Liver (tissue), 9 donors: ENCODE measurements around the gene UBE2M. TPM values are rescaled to one million over a fixed set of nuclear protein-coding genes. Genes with fewer than 3 reads are reported as not detected.

Source experiments
- DNase-seq: peaks from one replicate; pipeline ENCODE4 v3.0.0-alpha.2; 2017; ENCODE audit warnings: low spot score
- H3K27ac ChIP-seq, 2 donors: one replicate each; pipeline ENCODE4 v1.7.0; 2013; ENCODE audit warnings: inconsistent platforms in 2 of 2, low read length in 2 of 2, control low read depth in 1 of 2, low read depth in 1 of 2, mild to moderate bottlenecking in 1 of 2
- H3K27me3 ChIP-seq, 4 donors: one replicate each; pipeline versions ENCODE4 v1.6.1 to v1.7.0; 2013; ENCODE audit warnings: low read length in 3 of 4, inconsistent platforms in 1 of 4, mild to moderate bottlenecking in 1 of 4, moderate library complexity in 1 of 4; ENCODE audit not compliant: control insufficient read depth in 4 of 4, insufficient read depth in 4 of 4
- H3K36me3 ChIP-seq, 4 donors: one replicate each; pipeline versions ENCODE4 v1.6.1 to v1.7.0; 2013; ENCODE audit warnings: low read length in 3 of 4, mild to moderate bottlenecking in 3 of 4, low read depth in 1 of 4, moderate library complexity in 1 of 4; ENCODE audit not compliant: control insufficient read depth in 4 of 4, insufficient read depth in 3 of 4
- H3K4me1 ChIP-seq, 4 donors: one replicate each; pipeline versions ENCODE4 v1.6.1 to v1.7.0; 2013; ENCODE audit warnings: low read length in 3 of 4, mild to moderate bottlenecking in 3 of 4, moderate library complexity in 1 of 4; ENCODE audit not compliant: control insufficient read depth in 4 of 4, insufficient read depth in 4 of 4
- H3K4me3 ChIP-seq, 3 donors: one replicate each; pipeline versions ENCODE4 v1.6.1 to v1.7.0; 2013; ENCODE audit warnings: low read length in 3 of 3, control low read depth in 1 of 3, low read depth in 1 of 3, mild to moderate bottlenecking in 1 of 3
- H3K9ac ChIP-seq, 2 donors: one replicate each; pipeline ENCODE4 v1.7.0; 2013; ENCODE audit warnings: low read length in 2 of 2, mild to moderate bottlenecking in 2 of 2, moderate library complexity in 2 of 2, control low read depth in 1 of 2, low read depth in 1 of 2
- H3K9me3 ChIP-seq, 4 donors: one replicate each; pipeline versions ENCODE4 v1.6.1 to v1.7.0; 2013; ENCODE audit warnings: low read length in 3 of 4; ENCODE audit not compliant: control insufficient read depth in 4 of 4
- ATF3 ChIP-seq: IDR thresholded peaks from 2 replicates; pipeline ENCODE4 v1.6.1; 2016; ENCODE audit warnings: antibody characterized with exemption
- CTCF ChIP-seq: fragments of 150-350 bp; IDR thresholded peaks from 2 replicates; pipeline ENCODE4 v1.5.1; 2017; ENCODE audit warnings: improper control_type of control experiment, low read depth, low read length; ENCODE audit not compliant: missing input control
- EGR1 ChIP-seq, 2 donors: IDR thresholded peaks; 2 replicates each; pipeline ENCODE4 v1.6.1; 2016 to 2018; ENCODE audit warnings: antibody characterized with exemption in 2 of 2, low read depth in 2 of 2
- FOXA1 ChIP-seq: IDR thresholded peaks from 2 replicates; pipeline ENCODE4 v1.6.1; 2016; ENCODE audit warnings: antibody characterized with exemption
- FOXA2 ChIP-seq: IDR thresholded peaks from 2 replicates; pipeline ENCODE4 v1.6.1; 2016; ENCODE audit warnings: antibody characterized with exemption
- GABPA ChIP-seq, 2 donors: IDR thresholded peaks in 1 of 2; conservative IDR thresholded peaks in 1 of 2; 2 replicates each; pipeline ENCODE4 v1.6.1; 2016; ENCODE audit warnings: antibody characterized with exemption in 2 of 2, mild to moderate bottlenecking in 1 of 2, moderate library complexity in 1 of 2
- MAX ChIP-seq: IDR thresholded peaks from 2 replicates; pipeline ENCODE4 v1.6.1; 2016; ENCODE audit warnings: antibody characterized with exemption
- RAD21 ChIP-seq, 2 donors: IDR thresholded peaks; 2 replicates each; pipeline ENCODE4 v1.6.1; 2016; ENCODE audit warnings: antibody characterized with exemption in 2 of 2, mild to moderate bottlenecking in 2 of 2
- SP1 ChIP-seq: IDR thresholded peaks from 2 replicates; pipeline ENCODE4 v1.6.1; 2018; ENCODE audit warnings: antibody characterized with exemption, mild to moderate bottlenecking
- TAF1 ChIP-seq: conservative IDR thresholded peaks from 2 replicates; pipeline ENCODE4 v1.6.1; 2016; ENCODE audit warnings: antibody characterized with exemption, mild to moderate bottlenecking
- YY1 ChIP-seq: IDR thresholded peaks from 2 replicates; pipeline ENCODE4 v1.6.1; 2016; ENCODE audit warnings: antibody characterized with exemption, mild to moderate bottlenecking
- ZBTB33 ChIP-seq: IDR thresholded peaks from 2 replicates; pipeline ENCODE4 v1.6.1; 2016; ENCODE audit warnings: antibody characterized with exemption
- WGBS: extraction: QIAGEN DNeasy Blood & Tissue Kit; methylation state at CpG from one replicate; pipeline ENCODE4 v1.1.7; 2013; 5-methylcytosine and 5-hydroxymethylcytosine counted together
- polyA plus RNA-seq, 2 donors: library from polyadenylated mRNA; stranded (reverse) in 1 of 2; unstranded in 1 of 2; fragments of 200-250 nt in 1 of 2; fragments of >200 nt in 1 of 2; fragmentation: Nextera tagmentation in 1 of 2; extraction: Ambion mirVana in 1 of 2; gene quantifications; one replicate each; pipeline versions ENCODE4 v1.2.1 to v1.2.3, GENCODE V29; 2013 to 2015
- total RNA-seq, 2 donors: library from RNA; depleted of rRNA; stranded (reverse); fragments of >200 nt; gene quantifications; one replicate each; pipeline ENCODE4 v1.2.3, GENCODE V29; 2014
- TF ChIP-seq, protein P1 (sequence below): IDR thresholded peaks from 2 replicates; pipeline ENCODE4 v1.6.1; 2016; ENCODE audit warnings: antibody characterized with exemption, mild to moderate bottlenecking
- donor health status: healthy.
- donor health status: healthy.
- donor health status: healthy.
- donor health status: healthy.
- donor health status: healthy.

UBE2M gene
- total and polyA plus RNA-seq, 4 donors, result 7.6 to 30.7 (median 17.7) TPM

GRCh38 chr19:58569943-58570670, 11.7 kb upstream of the UBE2M start:
- H3K27me3 ChIP-seq, result no peaks in the 10 kb centered on the region
- WGBS, result 94% methylated on average over 8 of the region's 8 CpGs
- H3K36me3 ChIP-seq, result peaks cover 2 to 18% (median 7%) of the 10 kb centered on the region in 4 donors
- peaks cover 4 to 17% (median 13%) of the 10 kb centered on the region in 4 donors for H3K4me1 ChIP-seq
- H3K4me3 ChIP-seq, result no peak overlapping the region
- H3K9ac ChIP-seq, result no peak overlapping the region
- no peak overlapping the region for H3K27ac ChIP-seq
- no peak for DNase-seq
- no peak for TF ChIP-seq FOXA1
- no peak for TF ChIP-seq EGR1 (IDR thresholded peaks at IDR 0.05; ENCODE audit: low read depth in 2 of 2)
- TF ChIP-seq, protein P1, sequence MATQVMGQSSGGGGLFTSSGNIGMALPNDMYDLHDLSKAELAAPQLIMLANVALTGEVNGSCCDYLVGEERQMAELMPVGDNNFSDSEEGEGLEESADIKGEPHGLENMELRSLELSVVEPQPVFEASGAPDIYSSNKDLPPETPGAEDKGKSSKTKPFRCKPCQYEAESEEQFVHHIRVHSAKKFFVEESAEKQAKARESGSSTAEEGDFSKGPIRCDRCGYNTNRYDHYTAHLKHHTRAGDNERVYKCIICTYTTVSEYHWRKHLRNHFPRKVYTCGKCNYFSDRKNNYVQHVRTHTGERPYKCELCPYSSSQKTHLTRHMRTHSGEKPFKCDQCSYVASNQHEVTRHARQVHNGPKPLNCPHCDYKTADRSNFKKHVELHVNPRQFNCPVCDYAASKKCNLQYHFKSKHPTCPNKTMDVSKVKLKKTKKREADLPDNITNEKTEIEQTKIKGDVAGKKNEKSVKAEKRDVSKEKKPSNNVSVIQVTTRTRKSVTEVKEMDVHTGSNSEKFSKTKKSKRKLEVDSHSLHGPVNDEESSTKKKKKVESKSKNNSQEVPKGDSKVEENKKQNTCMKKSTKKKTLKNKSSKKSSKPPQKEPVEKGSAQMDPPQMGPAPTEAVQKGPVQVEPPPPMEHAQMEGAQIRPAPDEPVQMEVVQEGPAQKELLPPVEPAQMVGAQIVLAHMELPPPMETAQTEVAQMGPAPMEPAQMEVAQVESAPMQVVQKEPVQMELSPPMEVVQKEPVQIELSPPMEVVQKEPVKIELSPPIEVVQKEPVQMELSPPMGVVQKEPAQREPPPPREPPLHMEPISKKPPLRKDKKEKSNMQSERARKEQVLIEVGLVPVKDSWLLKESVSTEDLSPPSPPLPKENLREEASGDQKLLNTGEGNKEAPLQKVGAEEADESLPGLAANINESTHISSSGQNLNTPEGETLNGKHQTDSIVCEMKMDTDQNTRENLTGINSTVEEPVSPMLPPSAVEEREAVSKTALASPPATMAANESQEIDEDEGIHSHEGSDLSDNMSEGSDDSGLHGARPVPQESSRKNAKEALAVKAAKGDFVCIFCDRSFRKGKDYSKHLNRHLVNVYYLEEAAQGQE, result no peak
- TF ChIP-seq ATF3, result no peak
- TF ChIP-seq GABPA (IDR thresholded peaks at IDR 0.05 in 1 of 2, conservative IDR thresholded peaks at IDR 0.05 in 1 of 2), result no peak
- no peak for TF ChIP-seq SP1
- TF ChIP-seq YY1, result no peak
- no peak for TF ChIP-seq MAX
- no peak for TF ChIP-seq FOXA2
- TF ChIP-seq ZBTB33, result no peak
- TF ChIP-seq RAD21 (IDR thresholded peaks at IDR 0.05), result no peak
- TF ChIP-seq TAF1, result no peak
- TF ChIP-seq CTCF, result no peak
- no peaks in the 10 kb centered on the region for H3K9me3 ChIP-seq
